Activated CD4-positive, alpha-beta T cell treated with anti-CD3 and anti-CD28 coated beads for 1 hour (primary cell): ENCODE results near the gene CYP2U1.
"Not testable (repeated sequence)": the region's sequence is repeated elsewhere in the genome, so short reads cannot be mapped to it uniquely, and the experiment has no call there.

Experiments used
- DNase-seq: peaks from one replicate; pipeline ENCODE4 v3.0.0-alpha.2; 2020

The CYP2U1 gene

DNA sequence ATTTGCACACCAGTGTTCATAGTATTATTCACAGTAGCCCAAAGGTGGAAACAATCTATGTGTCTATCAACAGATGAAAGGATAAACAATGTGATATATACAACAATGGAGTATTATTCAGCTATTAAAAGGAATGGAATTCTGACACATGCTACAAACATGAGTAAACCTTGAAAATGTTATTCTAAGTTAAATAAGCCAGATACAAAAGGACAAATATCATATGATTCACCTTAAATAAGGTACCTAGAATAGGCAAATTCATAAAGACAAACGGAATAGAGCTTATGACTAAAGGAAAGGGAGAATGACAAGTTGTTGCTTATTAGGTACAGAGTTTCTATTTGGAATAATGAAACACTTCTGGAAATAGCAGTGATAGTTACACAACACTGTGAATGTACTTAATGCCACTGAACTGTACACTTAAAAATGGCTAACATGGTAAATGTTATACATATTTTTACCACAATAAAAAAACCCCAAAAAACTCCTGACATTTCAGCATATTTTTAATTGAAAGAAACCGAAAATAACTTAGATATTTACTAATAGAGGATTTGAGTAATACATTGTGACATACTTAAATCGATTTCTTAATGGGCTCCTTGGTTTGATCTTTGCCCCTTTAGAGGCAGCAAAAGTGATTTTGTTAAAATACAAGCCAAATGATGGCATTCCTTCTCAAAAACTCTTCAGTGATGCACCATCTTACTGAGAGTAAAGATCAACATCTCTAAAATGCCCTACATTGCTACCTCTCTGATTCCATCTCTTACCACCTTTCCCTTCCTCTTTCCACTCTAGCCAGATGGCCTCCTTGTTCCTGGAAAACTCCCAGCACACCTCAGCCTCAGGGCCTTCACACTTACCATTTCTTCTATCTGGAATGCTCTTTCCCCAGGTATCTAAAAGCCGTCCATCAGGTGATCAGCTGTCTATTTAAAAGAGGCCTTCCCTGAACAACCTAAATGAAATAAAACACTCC, 8.6 kb upstream of the CYP2U1 start:
- DNase-seq, result no peak

DNA sequence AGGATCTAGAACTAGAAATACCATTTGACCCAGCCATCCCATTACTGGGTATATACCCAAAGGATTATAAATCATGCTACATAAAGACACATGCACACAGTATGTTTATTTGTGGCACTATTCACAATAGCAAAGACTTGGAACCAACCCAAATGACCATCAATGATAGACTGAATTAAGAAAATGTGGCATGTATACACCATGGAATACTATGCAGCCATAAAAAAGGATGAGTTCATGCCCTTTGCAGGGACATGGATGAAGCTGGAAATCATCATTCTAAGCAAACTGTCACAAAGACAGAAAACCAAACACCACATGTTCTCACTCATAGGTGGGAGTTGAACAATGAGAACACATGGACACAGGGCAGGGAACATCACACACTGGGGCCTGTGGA, 5.6 kb upstream of the CYP2U1 start:
- DNase-seq, result not testable (repeated sequence)

DNA sequence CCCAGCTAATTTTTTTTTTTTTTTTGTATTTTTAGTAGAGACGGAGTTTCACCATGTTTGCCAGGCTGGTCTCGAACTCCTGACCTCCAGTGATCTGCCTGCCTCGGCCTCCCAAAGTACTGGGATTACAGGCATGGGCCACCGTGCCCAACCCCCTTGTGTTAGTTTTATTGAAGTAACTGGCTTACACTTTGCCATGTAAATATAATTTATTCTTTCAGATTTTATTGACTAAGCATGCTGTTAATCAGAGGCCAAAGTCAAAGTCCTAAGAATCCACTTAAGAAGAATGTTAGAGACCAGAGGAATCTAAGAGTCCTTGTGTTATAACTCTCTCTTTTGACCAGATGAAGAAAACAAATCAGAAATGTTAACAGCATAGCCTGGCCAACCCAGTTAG, 4.5 kb upstream of the CYP2U1 start:
- not testable (repeated sequence) for DNase-seq

DNA sequence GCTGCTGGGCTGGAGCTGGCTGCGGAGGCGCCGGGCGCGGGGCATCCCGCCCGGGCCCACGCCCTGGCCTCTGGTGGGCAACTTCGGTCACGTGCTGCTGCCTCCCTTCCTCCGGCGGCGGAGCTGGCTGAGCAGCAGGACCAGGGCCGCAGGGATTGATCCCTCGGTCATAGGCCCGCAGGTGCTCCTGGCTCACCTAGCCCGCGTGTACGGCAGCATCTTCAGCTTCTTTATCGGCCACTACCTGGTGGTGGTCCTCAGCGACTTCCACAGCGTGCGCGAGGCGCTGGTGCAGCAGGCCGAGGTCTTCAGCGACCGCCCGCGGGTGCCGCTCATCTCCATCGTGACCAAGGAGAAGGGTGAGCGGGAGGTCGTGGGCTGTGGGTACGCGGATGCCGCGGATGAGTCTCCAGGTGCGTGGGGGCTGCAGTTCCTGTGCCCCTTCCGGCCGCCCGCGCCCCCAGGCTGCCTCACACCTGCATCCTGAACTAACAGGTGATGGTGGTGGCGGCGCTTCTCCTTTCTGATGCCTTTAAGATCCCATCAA, 499 bp downstream of the CYP2U1 start:
- DNase-seq, result no peak

DNA sequence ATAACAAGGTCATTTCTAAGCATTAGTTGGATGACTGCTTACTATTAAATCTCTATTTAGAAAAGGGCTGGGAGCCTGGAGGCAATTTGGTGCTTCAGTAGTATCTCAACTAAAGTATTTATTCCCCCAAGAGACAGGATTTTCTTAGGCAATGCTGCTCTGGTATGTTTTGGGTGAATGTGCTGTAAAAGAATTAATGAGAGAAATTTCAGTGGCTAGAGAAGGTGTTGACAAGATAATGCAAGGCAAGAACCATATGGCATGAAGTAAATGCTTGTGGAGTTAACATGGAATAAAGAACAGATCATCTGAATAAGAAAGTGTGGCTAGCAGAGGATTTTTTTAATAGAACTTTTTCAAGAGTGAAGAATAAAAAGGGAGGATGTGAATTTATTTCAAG, 3.9 kb downstream of the CYP2U1 start:
- no peak for DNase-seq

DNA sequence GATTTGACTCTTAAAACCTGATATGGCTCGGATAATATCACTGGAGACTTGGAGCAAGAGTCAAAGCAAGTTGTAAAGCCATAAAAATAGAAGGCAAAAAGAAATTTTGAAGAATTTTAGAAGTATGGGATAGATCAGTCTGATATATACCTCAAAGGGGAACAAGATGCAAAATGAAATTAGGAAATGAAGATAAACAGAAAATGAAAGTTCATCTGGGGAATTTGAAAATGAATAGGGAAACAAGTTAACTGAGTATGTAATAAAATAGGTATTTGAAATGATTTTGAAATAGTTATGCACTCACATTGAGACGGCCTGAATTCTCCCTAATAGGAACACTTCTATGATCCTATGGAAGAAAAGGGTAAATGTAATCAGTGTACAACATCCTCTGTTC, 5.7 kb downstream of the CYP2U1 start:
- DNase-seq, result no peak

DNA sequence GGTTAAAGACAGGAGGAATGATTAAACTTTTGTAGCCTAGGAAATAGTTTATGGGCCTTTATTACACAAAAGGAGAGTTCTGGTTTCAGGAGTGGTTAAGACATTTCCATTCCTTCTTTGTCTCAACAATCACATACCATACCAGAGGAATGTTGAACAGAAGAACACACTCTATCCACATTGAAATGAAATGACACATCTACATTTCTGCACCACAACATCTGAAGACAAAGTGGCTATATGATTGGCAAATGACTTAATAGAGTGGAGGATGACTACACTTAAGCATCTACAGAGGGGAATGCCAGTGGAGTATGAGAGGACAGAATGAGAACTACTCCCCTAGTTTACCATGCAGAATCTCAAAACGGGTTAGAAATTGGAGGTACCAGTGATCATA, 8.0 kb downstream of the CYP2U1 start:
- no peak for DNase-seq

DNA sequence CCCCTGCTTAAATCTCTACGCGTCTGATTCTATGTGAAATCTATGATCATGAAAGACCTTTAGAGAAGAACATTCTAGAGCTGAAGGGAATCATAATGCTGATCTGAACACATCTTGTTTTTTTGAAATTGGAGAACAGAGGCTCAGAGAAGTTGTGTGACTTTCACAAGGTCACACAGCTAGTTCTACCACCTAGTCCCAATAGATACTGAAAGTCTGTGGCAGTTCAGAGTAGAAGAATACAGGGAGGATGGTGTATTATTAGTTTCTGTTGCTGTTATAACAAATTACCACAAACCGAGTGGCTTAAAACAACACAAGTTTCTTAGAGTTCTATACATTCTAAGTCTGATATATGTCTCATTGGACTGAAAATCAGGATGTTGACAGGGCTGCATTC, 14.5 kb downstream of the CYP2U1 start:
- no peak for DNase-seq

DNA sequence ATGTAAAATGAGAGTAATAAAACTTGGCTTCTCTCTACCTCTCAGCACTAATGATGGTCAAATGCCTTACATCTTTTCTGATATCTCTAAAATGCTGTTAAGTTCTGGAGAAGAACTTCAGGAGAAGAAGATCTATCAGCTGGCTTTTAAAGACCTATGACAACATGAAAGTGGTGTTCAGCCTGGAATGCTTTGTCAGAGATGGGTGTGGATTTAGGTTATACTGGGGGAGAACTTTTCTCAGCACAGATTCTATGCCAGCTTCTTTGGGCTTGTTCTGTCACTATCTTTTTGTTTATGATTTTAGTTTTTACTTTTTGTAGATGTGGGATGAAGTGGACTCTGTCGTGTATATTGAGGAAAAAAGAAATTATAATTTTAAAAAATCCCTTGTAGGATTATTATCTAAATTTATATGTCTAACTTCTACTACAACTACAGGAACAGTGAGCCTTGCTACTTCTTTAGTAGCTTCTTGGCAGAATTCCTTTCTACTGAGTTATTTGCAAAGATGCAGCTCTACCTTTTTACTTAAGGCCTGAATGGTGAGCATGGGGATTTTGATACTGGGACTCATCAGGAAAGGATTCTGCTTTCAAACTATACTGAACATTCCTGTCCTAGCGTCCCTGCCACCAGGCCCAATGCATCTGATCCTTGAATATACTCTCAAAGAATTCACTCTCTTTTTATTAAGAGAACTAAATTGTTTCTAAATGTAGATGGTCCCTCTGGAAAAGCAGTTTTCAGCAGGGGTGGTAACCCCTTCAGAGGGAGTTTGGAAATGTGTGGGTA, 19.6 kb downstream of the CYP2U1 start:
- DNase-seq, result no peak

DNA sequence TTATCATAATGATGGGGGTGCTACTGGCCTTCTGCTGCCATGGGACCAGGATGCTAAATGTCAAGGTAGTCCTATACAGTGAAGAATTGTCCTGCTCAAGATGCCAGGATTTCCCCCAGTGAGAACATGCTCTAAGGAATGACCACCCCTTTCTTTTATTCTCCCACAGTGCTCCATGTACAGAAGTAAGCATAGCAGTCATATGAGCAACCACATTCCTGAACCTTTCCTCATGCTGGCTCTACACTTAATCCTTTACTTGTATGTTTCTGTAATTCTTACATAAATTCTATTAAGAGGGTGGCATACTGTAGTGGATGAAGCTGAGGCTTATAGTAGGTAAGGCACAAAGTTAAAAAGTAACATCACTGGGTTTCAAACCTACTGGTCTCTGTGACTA, 20.2 kb downstream of the CYP2U1 start:
- DNase-seq, result no peak

DNA sequence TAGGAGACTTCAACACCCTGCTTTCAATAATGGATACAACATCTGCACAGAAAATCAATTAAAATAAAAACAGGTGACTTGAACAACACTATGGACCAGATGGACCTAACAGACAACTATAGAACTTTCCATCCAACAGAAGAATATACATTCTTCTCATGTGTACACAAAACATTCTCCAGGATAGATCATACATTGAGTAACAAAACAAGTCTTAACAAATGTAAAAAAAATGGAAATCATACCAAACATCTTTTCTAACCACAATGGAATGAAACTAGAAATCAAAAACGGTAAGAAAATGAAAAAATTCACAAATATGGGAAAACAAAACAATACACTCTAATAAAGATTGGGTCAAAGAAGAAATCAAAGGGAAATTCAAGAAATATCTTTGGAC, 24.7 kb downstream of the CYP2U1 start:
- DNase-seq, result no peak

DNA sequence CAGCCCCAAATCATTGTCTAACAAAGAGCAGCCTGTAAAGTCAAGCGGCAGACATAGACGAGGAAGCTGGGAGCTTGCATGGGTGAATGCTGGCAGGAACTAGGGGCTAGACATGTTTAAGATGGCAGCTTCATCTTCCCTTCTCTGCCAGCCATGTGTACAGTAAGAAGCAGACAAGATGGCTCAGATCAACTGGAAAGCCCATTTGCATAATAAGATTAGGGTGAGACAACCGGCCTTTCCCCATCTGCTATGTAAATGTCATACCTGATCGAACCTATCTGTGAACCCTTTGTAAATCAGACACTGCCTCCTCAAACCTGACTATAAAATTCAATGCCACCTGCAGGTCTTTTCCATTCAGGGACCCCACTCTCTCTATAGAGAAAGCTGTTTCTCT, 35.6 kb downstream of the CYP2U1 start:
- DNase-seq, result no peak

DNA sequence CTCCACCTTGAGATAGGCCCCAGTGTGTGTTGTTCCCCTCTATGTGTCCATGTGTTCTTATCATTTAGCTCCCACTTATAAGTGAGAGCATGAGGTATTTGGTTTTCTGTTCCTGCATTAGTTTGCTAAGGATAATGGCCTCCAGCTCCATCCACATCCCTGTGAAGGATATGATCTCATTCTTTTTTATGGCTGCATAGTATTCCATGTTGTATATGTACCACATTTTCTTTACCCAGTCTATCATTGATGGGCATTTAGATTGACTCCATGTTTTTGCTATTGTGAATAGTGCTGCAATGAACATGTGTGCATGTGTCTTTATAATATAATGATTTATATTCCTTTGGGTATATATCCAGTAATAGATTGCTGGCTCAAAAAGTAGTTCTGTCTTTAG, 36.2 kb downstream of the CYP2U1 start:
- DNase-seq, result not testable (repeated sequence)

DNA sequence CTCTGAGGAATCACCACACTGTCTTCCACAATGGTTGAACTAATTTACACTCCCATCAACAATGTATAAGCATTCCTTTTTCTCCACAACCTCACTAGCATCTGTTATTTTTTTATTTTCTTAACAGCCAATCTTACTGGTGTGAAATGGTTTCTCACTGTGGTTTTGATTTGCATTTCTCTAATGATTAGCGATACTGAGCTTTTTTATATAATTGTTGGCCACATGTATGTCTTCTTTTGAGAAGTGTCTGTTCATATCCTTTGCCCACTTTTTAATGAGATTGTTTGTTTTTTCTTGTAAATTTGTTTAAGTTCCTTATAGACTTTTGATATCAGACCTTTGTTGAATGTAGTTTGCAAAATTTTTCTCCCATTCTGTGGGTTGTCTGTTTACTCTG, 36.6 kb downstream of the CYP2U1 start:
- DNase-seq, result not testable (repeated sequence)

DNA sequence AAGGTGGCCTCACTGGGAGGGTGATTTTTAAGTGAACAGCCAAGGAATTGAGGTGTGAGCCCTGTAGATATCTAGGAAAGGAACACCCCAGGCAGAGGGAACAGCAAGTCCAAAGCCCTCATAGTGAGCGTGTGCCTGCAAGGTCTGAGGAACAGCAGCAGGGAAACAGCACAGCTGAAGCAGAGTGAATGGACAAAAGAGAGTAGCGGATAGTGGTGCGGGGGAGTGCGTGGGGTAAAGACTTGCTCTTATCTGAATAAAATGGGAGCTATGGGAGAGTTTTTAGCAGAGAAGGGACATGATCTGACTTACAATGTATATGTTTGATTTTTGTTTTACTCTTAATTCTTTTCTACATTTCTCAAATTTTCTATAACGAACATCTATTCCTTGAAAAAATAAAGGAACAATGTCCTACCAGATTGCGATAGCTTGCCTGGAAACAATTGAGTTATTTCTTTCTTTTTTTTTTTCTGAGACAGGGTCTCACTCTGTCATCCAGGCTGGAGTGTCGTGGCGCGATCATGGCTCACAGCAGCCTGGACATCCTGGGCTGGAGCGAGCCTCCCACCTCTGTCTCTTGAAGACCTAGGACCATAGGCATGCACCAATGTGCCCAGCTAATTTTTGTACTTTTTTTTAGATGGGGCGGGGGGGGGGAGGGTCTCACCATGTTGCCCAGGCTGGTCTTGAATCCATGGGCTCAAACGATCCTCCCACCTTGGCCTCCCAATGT, 38.9 kb downstream of the CYP2U1 start:
- no peak for DNase-seq

DNA sequence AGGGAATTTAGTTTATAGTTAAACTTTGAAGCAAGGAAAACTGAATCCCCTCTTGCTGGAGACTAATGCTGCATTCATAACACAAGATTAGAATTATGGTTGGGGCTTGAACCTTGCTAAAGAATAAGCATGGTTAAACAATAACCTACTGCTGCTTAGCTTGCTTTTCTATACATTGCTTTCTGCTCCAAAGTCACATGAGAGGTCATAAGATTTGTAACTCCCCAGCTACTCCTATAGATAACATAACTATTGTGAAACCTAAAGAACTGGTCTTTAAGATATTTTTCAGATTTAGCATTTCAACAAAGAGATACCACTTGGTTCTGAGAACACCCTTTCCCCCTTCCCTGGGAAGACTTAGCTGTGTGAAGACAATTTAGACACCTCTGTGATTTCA, 41.3 kb downstream of the CYP2U1 start:
- no peak for DNase-seq

DNA sequence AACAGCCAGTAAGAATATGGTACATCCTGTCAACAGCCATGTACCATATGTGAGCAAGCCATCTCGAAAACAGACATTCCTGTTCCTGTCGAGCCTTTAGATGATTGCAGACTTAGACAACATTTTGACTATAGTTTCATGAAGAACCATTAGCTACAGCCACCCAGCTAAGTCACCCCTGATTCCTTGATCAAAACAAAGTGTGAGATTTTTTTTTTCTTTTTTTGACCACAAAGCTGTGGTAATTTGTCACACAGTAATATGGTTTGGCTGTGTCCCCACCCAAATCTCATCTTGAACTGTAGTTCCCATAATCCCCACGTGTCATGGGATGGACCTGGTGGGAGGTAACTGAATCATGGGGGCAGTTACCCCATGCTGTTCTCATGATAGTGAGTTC, 43.2 kb downstream of the CYP2U1 start:
- no peak for DNase-seq

DNA sequence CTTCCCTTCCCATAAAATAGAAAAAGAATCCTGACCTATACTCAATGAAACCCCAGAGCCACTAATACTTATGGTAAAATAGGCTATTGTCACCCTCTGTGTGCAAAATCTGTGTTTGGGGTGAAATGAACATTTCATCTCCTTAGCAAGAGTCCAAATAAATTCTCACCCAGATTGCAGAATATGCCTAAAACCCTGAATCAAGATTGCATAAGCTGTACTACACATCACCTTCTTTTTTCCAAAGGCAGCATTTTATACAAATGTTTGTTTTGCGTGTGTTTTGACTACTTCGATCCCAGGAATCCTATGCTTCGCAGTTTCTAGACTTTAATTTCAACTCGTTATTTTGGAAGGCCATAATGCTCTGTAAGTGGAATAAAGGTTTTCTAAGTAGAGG, 46.1 kb downstream of the CYP2U1 start:
- DNase-seq, result no peak

DNA sequence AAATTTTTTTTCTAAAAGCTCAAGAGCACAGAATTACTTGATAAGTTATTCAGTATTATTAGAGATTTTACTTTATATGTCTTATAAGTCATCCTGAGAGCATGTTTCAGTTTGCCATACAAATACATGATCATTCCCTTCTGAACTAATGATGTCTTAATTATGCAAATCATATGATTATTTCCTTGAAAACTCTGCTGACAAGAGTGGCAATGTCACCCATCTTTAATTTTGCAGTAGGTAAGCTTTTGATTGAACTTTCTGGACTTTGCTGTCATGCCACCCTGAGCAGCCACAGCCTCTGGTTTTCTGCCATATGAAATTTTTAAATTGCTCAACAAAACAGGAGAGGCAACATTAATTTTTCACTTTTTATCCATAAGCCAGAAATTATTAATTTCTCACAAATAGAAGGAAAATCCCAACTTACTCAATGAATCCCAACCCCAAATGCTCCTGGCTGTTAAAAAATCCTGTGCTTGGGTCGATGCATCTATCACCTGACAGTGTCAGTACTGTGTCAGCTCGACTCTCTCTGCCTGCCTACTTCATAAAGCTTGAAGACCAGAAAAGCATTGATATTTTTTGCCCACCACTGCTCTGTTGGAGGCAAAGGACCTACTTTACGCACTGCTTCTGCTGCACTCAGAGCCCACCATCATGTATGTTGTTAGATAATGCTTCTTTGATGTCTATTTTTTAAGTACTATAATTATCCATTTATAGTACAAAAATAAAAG, 46.8 kb downstream of the CYP2U1 start:
- DNase-seq, result no peak

DNA sequence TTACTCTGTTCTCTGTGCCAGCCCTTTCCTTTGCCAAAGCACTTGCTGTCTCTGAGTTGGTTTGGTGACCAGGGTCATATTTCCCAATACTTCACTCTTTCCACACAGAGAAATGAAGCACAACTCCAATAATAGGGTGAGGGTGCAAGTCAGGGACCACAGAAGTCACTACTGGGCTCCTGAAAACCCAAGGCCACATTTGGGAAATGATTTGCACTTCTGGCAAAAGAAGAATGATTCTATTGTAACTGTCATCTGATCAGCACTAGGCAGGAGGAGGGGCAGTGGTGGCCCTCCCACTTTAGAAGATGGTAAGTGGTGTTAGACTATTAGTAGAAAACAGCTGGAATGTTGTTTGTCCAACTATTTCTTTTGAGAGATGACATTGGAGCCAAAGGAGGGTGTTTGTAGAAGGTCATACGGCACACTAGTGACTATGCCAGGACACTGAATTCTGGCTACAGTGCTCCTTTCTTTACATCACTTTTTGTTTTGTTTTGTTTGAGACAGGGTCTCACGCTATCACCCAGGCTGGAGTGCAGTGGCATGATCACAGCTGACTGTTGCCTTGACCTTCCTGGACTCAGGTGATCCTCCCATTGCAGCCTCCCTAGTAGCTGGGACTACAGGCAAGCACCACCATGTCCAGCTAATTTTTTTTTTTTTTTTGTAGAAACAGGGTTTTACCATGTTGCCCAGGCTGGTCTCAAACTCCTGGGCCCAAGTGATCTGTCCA, 47.5 kb downstream of the CYP2U1 start:
- no peak for DNase-seq

DNA sequence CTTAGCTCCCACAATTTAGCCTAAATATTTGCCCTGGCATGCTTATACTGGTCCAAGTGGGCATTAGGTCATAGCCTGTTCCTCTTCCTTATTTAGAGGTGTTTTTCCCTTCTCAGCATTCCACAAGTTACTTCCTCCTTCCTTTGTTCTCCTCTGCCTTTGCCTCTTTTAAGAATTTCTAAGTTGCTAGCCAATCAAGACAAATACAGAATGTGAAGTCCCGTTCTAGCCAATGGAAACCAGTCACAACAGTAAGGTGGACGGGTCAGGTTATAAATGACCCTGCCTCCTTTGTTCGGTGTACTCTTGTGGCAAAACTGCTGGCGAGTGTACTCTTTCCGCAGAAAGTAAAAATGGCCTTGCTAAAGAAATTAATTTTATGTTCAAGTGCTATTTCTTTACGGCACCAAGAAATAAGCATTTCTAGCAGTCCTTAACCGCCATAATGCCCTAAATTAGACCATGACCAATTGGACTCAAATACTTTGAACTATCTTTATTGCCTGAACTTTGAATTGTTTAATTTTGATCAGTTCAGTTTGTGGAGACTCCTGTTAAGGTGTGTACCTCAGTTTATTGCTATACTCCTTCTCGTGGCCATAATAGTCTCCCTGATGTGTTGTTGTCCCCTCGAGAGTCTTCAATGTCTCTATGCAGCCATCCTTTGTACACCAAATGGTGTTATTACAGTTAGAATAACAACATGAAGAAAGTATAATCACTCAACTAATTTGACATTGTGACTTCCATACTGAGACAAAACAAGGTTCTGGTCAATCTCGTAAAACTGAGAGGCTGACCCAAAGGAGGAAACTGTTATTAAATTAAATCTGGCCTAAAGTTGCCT, 56.8 kb downstream of the CYP2U1 start:
- DNase-seq, result no peak
